Lower leg skin (tissue), 4 donors: ENCODE results near the gene WWOX. TPM values are rescaled to one million over a fixed set of nuclear protein-coding genes. Genes with fewer than 3 reads are reported as not detected.

Experiments
- DNase-seq, 2 donors: peaks; one replicate each; pipeline ENCODE4 v3.0.0-alpha.2; 2019; ENCODE audit warnings: low spot score in 2 of 2
- H3K4me3 ChIP-seq: fragments of 200-600 bp; sonication (generic); 2 replicates; pipeline ENCODE4 v1.5.1; 2017; ENCODE audit warnings: mild to moderate bottlenecking, low read depth; ENCODE audit not compliant: poor library complexity, severe bottlenecking
- POLR2A ChIP-seq, 2 donors: fragments of 450-650 bp; IDR thresholded peaks; one replicate each; pipeline ENCODE4 v1.6.1; 2016 to 2017; ENCODE audit warnings: antibody characterized with exemption in 2 of 2, mild to moderate bottlenecking in 1 of 2, moderate library complexity in 1 of 2
- whole genome bisulfite sequencing, 2 donors: methylation state at CpG; one replicate each; pipeline ENCODE4 v1.1.5; 2018; 5-methylcytosine and 5-hydroxymethylcytosine counted together
- intact Hi-C: fragments of 100-400 bp; cut with DNase I; formaldehyde crosslinking; loops from one replicate; pipeline ENCODE4 v1.15.0; 2023; ENCODE audit warnings: low total_unique reads
- total RNA-seq, 4 donors: library from RNA; depleted of rRNA; stranded (reverse); fragments of >200 nt; gene quantifications; one replicate each; pipeline ENCODE4 v1.1.0, GENCODE V29; 2016
- TF ChIP-seq, protein P1 (sequence below), 3 donors: fragments of 450-650 bp; IDR thresholded peaks; one replicate each; pipeline ENCODE4 v1.5.1; 2016; ENCODE audit warnings: antibody characterized with exemption in 3 of 3, mild to moderate bottlenecking in 3 of 3, moderate library complexity in 2 of 3

The WWOX gene
- total RNA-seq, 4 donors from 2014 or later, result 21.0 to 82.7 (median 36.1) TPM

DNA sequence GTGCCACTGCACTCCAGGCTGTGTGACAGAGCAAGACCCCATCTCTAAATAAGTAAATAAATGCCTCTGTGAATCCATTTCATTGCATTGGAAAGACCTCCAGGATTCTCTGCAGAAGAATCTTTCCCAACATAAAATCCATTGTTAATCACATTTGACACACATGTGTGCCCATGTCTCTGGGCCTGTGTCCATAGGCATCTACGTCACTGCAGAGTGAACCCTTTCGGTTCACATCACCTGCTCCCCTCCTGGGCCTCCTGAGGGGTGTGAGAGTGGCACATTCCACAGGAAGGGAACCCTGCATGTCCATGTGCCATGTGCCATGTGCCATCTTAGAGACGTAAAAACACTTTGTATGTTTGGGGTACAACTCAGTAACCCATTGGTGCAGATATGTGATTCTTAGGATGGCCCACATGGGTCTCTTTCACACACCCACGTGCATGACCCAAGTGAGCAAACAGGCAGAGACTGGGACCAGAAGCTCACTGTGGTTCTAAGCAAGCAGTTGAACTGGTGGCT, 1073.6 kb downstream of the WWOX start:
- intact Hi-C loops, result no loop called here
- 95 to 96% methylated on average over 4 of the region's 4 CpGs for WGBS, 2 donors
- TF ChIP-seq, protein P1, sequence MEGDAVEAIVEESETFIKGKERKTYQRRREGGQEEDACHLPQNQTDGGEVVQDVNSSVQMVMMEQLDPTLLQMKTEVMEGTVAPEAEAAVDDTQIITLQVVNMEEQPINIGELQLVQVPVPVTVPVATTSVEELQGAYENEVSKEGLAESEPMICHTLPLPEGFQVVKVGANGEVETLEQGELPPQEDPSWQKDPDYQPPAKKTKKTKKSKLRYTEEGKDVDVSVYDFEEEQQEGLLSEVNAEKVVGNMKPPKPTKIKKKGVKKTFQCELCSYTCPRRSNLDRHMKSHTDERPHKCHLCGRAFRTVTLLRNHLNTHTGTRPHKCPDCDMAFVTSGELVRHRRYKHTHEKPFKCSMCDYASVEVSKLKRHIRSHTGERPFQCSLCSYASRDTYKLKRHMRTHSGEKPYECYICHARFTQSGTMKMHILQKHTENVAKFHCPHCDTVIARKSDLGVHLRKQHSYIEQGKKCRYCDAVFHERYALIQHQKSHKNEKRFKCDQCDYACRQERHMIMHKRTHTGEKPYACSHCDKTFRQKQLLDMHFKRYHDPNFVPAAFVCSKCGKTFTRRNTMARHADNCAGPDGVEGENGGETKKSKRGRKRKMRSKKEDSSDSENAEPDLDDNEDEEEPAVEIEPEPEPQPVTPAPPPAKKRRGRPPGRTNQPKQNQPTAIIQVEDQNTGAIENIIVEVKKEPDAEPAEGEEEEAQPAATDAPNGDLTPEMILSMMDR (IDR thresholded peaks at IDR 0.05), result no peak
- TF ChIP-seq POLR2A (IDR thresholded peaks at IDR 0.05), result no peak
- DNase-seq, result no peak
- H3K4me3 ChIP-seq, result no peak overlapping the region

GRCh38 chr16:79173919-79174318, 1074.5 kb downstream of the WWOX start:
- 94 to 99% methylated on average over 4 of the region's 4 CpGs for WGBS, 2 donors

DNA sequence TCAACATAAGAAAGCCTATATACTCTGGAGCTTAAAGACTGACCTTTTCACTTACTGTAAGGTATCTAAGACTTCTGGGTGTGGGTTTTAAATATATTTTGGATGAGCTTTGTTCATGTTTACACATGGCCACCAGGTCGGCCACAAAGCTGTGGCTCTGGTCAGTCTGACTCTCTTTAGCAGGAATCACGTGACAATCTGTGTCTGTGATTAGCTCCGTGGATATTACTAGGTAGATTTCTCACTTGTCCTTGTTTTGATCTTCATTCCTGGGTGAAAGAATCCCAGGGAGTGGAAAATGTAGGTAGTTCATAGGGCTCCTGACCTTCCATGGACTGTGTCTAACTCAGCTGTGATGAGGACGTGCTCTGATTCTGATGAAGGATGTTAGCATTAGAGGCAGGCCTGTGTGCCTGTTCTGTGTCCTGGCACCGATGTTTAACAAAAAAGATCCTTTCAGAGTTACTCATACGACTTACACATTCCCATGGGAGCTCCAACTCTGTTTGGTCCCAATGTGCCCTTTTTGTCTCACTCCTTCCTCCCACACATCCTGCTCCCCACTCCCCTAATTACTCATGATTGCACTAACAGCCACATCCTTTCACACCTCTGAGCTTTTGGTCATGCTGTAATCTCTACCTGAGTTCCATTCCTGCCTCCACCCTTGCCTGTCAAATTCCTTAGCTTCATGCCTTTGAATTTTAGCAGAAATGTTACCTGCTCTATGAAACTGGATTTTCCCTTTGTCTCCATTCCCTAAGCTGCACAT, 1076.0 kb downstream of the WWOX start:
- TF ChIP-seq, protein P1 (IDR thresholded peaks at IDR 0.05), result no peak
- TF ChIP-seq POLR2A (IDR thresholded peaks at IDR 0.05), result no peak
- intact Hi-C loops, result no loop called here
- WGBS, 2 donors, result 85 to 91% methylated on average over 6 of the region's 6 CpGs
- no peak overlapping the region for H3K4me3 ChIP-seq
- DNase-seq, result no peak

More at GRCh38 chr16:79173919-79174318, 1074.5 kb downstream of the WWOX start:
- no peak for TF ChIP-seq POLR2A (IDR thresholded peaks at IDR 0.05)
- TF ChIP-seq, protein P1 (IDR thresholded peaks at IDR 0.05), result no peak
- H3K4me3 ChIP-seq, result no peak overlapping the region
- DNase-seq, result no peak
- intact Hi-C loops, result no loop called here

GRCh38 chr16:79177018-79177417, 1077.6 kb downstream of the WWOX start:
- TF ChIP-seq POLR2A (IDR thresholded peaks at IDR 0.05), result no peak
- TF ChIP-seq, protein P1 (IDR thresholded peaks at IDR 0.05), result no peak
- WGBS, 2 donors, result 64 to 66% methylated on average over 14 of the region's 14 CpGs
- intact Hi-C loops, result no loop called here
- no peak for DNase-seq
- H3K4me3 ChIP-seq, result no peak overlapping the region

DNA sequence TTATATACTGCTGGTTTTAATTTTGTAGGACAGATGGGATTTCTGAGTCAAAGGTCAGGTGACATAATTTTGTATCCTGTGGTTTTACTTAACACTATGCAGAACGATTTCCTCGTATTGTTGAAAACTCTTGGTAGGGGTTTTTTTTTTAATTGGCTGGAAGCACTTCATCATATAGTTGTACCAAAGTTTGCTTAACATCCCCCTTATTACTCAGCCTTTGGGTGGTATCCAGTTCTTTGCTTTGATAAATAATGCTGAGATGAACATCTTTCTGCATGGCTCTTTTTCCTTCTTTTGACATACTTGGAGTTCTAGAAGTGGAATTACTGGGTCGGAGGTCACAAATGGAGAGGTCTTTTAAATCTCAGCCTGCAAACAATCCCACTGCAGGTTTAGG, 1082.0 kb downstream of the WWOX start:
- intact Hi-C loops, result no loop called here
- no peak overlapping the region for H3K4me3 ChIP-seq
- TF ChIP-seq, protein P1 (IDR thresholded peaks at IDR 0.05), result no peak
- TF ChIP-seq POLR2A (IDR thresholded peaks at IDR 0.05), result no peak
- no peak for DNase-seq
- 69 to 79% methylated on average over 3 of the region's 3 CpGs for WGBS, 2 donors
